Smooth muscle cell (in vitro differentiated cells): ENCODE results near the gene PPP2R3C. TPM values are rescaled to one million over a fixed set of nuclear protein-coding genes. Genes with fewer than 3 reads are reported as not detected.

Experiments used
- DNase-seq: peaks from one replicate; lab custom pipeline; 2025; ENCODE audit not compliant: unreplicated experiment; lab: John Stamatoyannopoulos, UW
- H2AFZ ChIP-seq: fragments of 200-600 bp; sonication (generic); 2 replicates; pipeline ENCODE4 v1.6.0; 2016; ENCODE audit warnings: antibody characterized with exemption, low read depth, mild to moderate bottlenecking
- H3F3A ChIP-seq: fragments of 200-600 bp; sonication (generic); 2 replicates; pipeline ENCODE4 v1.6.0; 2017; ENCODE audit warnings: antibody characterized with exemption, low read depth
- H3K27ac ChIP-seq: fragments of 200-600 bp; sonication (generic); 2 replicates; pipeline ENCODE4 v1.5.1; 2016; ENCODE audit warnings: low read depth, mild to moderate bottlenecking
- H3K27me3 ChIP-seq: fragments of 200-600 bp; sonication (generic); 2 replicates; pipeline ENCODE4 v1.6.1; 2016; ENCODE audit warnings: low read depth, mild to moderate bottlenecking
- H3K36me3 ChIP-seq: fragments of 200-600 bp; sonication (generic); 2 replicates; pipeline ENCODE4 v1.5.1; 2016; ENCODE audit warnings: low read depth
- H3K4me1 ChIP-seq: fragments of 200-600 bp; sonication (generic); 2 replicates; pipeline ENCODE4 v1.5.1; 2016; ENCODE audit warnings: low read depth
- H3K4me2 ChIP-seq: fragments of 200-600 bp; sonication (generic); 2 replicates; pipeline ENCODE4 v1.6.0; 2016; ENCODE audit warnings: mild to moderate bottlenecking
- H3K4me3 ChIP-seq: fragments of 200-600 bp; sonication (generic); 2 replicates; pipeline ENCODE4 v1.5.1; 2016; ENCODE audit warnings: mild to moderate bottlenecking
- H3K79me2 ChIP-seq: fragments of 200-600 bp; sonication (generic); 2 replicates; pipeline ENCODE4 v1.6.0; 2016; ENCODE audit warnings: low read depth, mild to moderate bottlenecking
- H3K9ac ChIP-seq: fragments of 200-600 bp; sonication (generic); 2 replicates; pipeline ENCODE4 v1.6.0; 2016; ENCODE audit warnings: low read depth
- H3K9me3 ChIP-seq: fragments of 200-600 bp; sonication (generic); replicated peaks from 2 replicates; pipeline ENCODE4 v1.5.1; 2016; ENCODE audit warnings: low read depth
- H4K20me1 ChIP-seq: fragments of 200-600 bp; sonication (generic); 2 replicates; pipeline ENCODE4 v1.6.0; 2016; ENCODE audit warnings: low read depth
- WGBS: methylation state at CpG from one replicate; pipeline ENCODE4 v1.1.7; 2016; ENCODE audit warnings: low lambda C conversion rate; 5-methylcytosine and 5-hydroxymethylcytosine counted together
- polyA plus RNA-seq: library from polyadenylated mRNA; unstranded; fragments of >200 nt; fragmentation: Nextera tagmentation; extraction: Ambion mirVana; gene quantifications from 2 replicates; pipeline ENCODE4 v1.2.1, GENCODE V29; 2016
- total RNA-seq: library from RNA; depleted of rRNA; stranded (reverse); fragments of >200 nt; gene quantifications from 2 replicates; pipeline ENCODE4 v1.2.3, GENCODE V29; 2014
- TF ChIP-seq, protein P1 (sequence below): fragments of 200-600 bp; sonication (generic); IDR thresholded peaks from 2 replicates; pipeline ENCODE4 v1.5.1; 2017; ENCODE audit warnings: borderline replicate concordance, mild to moderate bottlenecking, antibody characterized with exemption; ENCODE audit not compliant: insufficient read depth, poor library complexity, severe bottlenecking

Gene PPP2R3C
- total and polyA plus RNA-seq, 2 experiments from 2014 or later, result 32.3 to 35.6 TPM

- Histone ChIP-seq H3K4me1 (no peaks in the 10 kb centered on the region), H3K79me2 (peaks cover 7% of the 10 kb centered on the region), H3K36me3 (no peaks in the 10 kb centered on the region), H4K20me1 (no peaks in the 10 kb centered on the region), H3F3A (no peaks in the 10 kb centered on the region), H3K27me3 (no peaks in the 10 kb centered on the region), H3K4me2 (no peak overlapping the region), H2AFZ (no peak overlapping the region), H3K4me3 (no peak overlapping the region), H3K9me3 (no peaks in the 10 kb centered on the region), H3K27ac (no peak overlapping the region), H3K9ac (no peak overlapping the region)
- TF ChIP-seq, protein P1, sequence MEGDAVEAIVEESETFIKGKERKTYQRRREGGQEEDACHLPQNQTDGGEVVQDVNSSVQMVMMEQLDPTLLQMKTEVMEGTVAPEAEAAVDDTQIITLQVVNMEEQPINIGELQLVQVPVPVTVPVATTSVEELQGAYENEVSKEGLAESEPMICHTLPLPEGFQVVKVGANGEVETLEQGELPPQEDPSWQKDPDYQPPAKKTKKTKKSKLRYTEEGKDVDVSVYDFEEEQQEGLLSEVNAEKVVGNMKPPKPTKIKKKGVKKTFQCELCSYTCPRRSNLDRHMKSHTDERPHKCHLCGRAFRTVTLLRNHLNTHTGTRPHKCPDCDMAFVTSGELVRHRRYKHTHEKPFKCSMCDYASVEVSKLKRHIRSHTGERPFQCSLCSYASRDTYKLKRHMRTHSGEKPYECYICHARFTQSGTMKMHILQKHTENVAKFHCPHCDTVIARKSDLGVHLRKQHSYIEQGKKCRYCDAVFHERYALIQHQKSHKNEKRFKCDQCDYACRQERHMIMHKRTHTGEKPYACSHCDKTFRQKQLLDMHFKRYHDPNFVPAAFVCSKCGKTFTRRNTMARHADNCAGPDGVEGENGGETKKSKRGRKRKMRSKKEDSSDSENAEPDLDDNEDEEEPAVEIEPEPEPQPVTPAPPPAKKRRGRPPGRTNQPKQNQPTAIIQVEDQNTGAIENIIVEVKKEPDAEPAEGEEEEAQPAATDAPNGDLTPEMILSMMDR, result no peak
- WGBS, result 94% methylated on average over 4 of the region's 4 CpGs
- no peak for DNase-seq
Measured at GRCh38 chr14:35134329-35135123, 12.7 kb upstream of the PPP2R3C start.

DNA sequence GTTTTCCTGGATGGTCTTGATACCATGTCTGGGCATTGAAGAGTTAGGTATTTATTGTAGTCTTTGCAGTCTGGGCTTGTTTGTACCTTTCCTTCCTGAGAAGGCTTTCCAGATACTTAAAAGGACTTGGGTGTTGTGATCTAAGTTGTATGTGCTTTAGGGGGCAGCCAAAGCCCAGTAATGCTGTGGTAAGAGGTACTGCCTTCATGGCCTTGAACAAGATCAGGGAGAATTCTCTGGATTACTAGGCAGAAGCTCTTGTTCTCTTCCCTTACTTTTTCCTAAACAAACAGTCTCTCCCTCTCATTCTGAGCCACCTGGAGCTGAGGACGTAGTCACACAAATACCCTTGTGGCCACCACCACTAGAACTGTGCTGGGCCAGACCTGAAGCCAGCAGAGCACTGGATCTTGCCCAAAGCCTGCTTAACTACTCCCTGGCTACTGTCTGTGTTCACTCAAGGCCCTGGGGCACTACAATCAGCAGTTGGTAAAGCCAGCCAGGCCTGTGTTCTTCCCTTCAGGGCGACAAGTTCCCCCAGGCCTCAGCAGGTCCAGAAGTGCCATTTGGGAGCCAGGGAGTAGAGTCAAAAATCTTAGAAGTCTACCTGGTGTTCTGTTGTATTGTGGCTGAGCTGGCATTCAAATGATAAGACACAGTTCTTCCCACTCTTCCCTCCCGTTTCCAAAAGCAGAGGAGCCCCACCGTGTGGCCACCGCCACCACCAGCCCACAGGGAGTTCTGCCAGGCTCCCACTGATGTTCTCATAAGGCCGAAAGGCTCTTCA, 11.9 kb upstream of the PPP2R3C start:
- Histone ChIP-seq H2AFZ (no peak overlapping the region), H3K9ac (no peak overlapping the region), H3K27me3 (no peaks in the 10 kb centered on the region), H3K27ac (no peak overlapping the region), H3K4me3 (no peak overlapping the region), H3K36me3 (no peaks in the 10 kb centered on the region), H3K79me2 (peaks cover 12% of the 10 kb centered on the region), H3F3A (no peaks in the 10 kb centered on the region), H4K20me1 (no peaks in the 10 kb centered on the region), H3K9me3 (no peaks in the 10 kb centered on the region), H3K4me1 (no peaks in the 10 kb centered on the region), H3K4me2 (no peak overlapping the region)
- WGBS, result 74% methylated on average over 6 of the region's 6 CpGs
- DNase-seq, result no peak
- TF ChIP-seq, protein P1, result no peak

DNA sequence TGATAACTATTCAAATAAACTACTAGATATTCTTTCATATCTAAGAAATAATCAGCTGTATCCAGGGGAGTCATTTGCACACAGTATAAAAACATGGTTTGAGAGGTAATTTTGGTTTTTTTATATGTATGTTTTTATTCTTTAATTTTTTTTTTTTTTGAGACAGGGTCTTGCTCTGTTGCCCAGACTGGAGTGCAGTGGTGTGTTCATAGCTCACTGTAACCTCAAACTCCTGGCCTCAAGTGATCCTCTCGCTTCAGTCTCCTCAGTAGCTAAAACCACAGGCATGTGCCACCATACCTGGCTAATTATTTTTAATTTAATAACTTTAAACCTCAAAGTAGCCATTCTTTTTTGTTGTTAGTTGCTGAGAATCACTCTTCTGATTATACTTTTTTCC, 2.3 kb upstream of the PPP2R3C start:
- no peaks in the 10 kb centered on the region for H3K27me3 ChIP-seq
- no peaks in the 10 kb centered on the region for H3K9me3 ChIP-seq
- no peak for DNase-seq
- peak overlapping the region; percentile 68 for H3K4me3 ChIP-seq
- TF ChIP-seq, protein P1, result no peak
- H3K79me2 ChIP-seq, result peaks cover 25% of the 10 kb centered on the region
- peak overlapping the region; percentile 85 for H3K4me2 ChIP-seq
- peaks cover 15% of the 10 kb centered on the region for H3K4me1 ChIP-seq
- WGBS, result 80% methylated on average over 1 of the region's 1 CpG
- no peaks in the 10 kb centered on the region for H4K20me1 ChIP-seq
- H3K9ac ChIP-seq, result no peak overlapping the region
- no peak overlapping the region for H2AFZ ChIP-seq
- H3K27ac ChIP-seq, result no peak overlapping the region
- no peaks in the 10 kb centered on the region for H3K36me3 ChIP-seq
- H3F3A ChIP-seq, result no peaks in the 10 kb centered on the region
